SK-N-MC (cell line): ENCODE results near the gene TRMO.

Experiments used
- EZH2 ChIP-seq: fragments of 200-600 bp; sonication (generic); IDR thresholded peaks from one replicate; pipeline ENCODE4 v1.6.1; 2017; ENCODE audit warnings: antibody characterized with exemption
- POLR2AphosphoS5 ChIP-seq: IDR thresholded peaks from 2 replicates; pipeline ENCODE4 v1.6.1; 2012; ENCODE audit warnings: mild to moderate bottlenecking, low read depth, low read length, borderline replicate concordance

DNA sequence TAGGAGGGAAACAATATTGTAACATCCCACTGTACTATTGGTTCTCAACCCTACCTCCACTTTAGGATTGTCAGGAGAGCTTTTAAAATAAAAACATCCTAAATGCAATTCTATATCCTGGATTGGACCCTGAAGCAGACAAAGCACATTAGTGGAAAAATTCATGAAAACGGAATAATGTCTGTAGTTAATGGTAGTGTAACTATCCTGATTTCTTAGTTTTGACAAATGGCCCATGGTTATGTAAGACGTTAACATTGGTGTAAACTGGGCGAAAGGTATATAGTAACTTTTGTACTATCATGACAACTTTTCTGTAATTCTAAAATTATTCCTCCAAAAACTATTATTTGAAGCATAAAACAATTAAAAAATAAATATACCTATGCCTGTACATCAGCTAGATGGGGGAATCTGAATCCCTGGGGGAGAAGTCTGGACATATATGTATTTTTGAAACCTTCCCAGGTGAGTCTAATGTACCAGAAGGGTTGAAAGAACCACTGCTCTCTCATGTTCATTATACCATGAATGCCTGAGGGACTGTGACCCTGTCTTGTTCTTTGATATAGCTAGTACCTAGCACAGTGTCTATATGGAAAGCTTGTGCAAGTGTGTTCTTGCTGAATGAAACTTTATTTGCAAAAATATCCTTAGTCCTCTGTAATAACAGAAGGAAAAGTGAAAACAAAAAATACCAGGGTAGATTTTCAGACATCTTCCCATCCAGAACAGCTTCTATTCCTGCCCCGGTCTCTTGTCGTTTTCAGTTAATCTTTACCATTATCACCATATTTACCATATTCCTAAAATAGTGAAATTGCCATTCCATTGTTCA, 3.4 kb upstream of the TRMO start:
- TF ChIP-seq EZH2 (no peak), POLR2AphosphoS5 (no peak)
